Tibial nerve (tissue), 4 donors: ENCODE data around the gene GK. TPM values are rescaled to one million over a fixed set of nuclear protein-coding genes. Genes with fewer than 3 reads are reported as not detected.
A peak's percentile ranks its signal among the peaks of the same experiment; 100 is the strongest.

Source experiments
- DNase-seq, 2 donors: peaks; one replicate each; pipeline ENCODE4 v3.0.0-alpha.2; 2019; ENCODE audit warnings: low spot score in 2 of 2
- H3K27ac ChIP-seq, 4 donors: fragments of 200-600 bp; sonication (generic) in 3 of 4; one replicate each; pipeline ENCODE4 v1.5.1; 2017 to 2019; ENCODE audit warnings: mild to moderate bottlenecking in 1 of 4
- H3K27me3 ChIP-seq, 2 donors: fragments of 200-600 bp; sonication (generic) in 1 of 2; one replicate each; pipeline versions ENCODE4 v1.5.1 to v1.6.0; 2017 to 2019
- H3K36me3 ChIP-seq, 3 donors: fragments of 200-600 bp; sonication (generic); one replicate each; pipeline ENCODE4 v1.5.1; 2018 to 2019
- H3K4me1 ChIP-seq, 4 donors: fragments of 200-600 bp; sonication (generic) in 3 of 4; one replicate each; pipeline ENCODE4 v1.5.1; 2017 to 2019
- H3K4me3 ChIP-seq, 4 donors: fragments of 200-600 bp; sonication (generic) in 3 of 4; one replicate each; pipeline ENCODE4 v1.5.1; 2017 to 2019; ENCODE audit warnings: mild to moderate bottlenecking in 1 of 4, moderate library complexity in 1 of 4
- H3K9me3 ChIP-seq, 4 donors: fragments of 200-600 bp; sonication (generic) in 3 of 4; one replicate each; pipeline ENCODE4 v1.5.1; 2017 to 2019
- CTCF ChIP-seq, 5 experiments: fragments of 200-600 bp in 3 of 5; fragments of 450-650 bp in 2 of 5; sonication (generic) in 3 of 5; IDR thresholded peaks; one replicate each; pipeline ENCODE4 v1.5.1; 2016 to 2019; ENCODE audit warnings: antibody characterized with exemption in 5 of 5, mild to moderate bottlenecking in 3 of 5, moderate library complexity in 2 of 5
- EP300 ChIP-seq, 2 donors: sonication (generic); formaldehyde crosslinking; IDR thresholded peaks; one replicate each; pipeline ENCODE4 v1.6.1; 2017; ENCODE audit warnings: antibody characterized with exemption in 2 of 2, mild to moderate bottlenecking in 1 of 2
- POLR2A ChIP-seq, 2 donors: fragments of 450-650 bp; IDR thresholded peaks; one replicate each; pipeline ENCODE4 v1.6.1; 2017; ENCODE audit warnings: antibody characterized with exemption in 2 of 2, mild to moderate bottlenecking in 2 of 2, moderate library complexity in 2 of 2
- WGBS, 2 donors: methylation state at CpG; one replicate each; pipeline ENCODE4 v1.1.5; 2018; 5-methylcytosine and 5-hydroxymethylcytosine counted together
- total RNA-seq, 4 donors: library from RNA; depleted of rRNA; stranded (reverse); fragments of >200 nt; gene quantifications; one replicate each; pipeline ENCODE4 v1.1.0, GENCODE V29; 2016

The GK gene
- total RNA-seq, 4 donors from 2014 or later = 2.8 to 11.4 (median 5.6) TPM

DNA sequence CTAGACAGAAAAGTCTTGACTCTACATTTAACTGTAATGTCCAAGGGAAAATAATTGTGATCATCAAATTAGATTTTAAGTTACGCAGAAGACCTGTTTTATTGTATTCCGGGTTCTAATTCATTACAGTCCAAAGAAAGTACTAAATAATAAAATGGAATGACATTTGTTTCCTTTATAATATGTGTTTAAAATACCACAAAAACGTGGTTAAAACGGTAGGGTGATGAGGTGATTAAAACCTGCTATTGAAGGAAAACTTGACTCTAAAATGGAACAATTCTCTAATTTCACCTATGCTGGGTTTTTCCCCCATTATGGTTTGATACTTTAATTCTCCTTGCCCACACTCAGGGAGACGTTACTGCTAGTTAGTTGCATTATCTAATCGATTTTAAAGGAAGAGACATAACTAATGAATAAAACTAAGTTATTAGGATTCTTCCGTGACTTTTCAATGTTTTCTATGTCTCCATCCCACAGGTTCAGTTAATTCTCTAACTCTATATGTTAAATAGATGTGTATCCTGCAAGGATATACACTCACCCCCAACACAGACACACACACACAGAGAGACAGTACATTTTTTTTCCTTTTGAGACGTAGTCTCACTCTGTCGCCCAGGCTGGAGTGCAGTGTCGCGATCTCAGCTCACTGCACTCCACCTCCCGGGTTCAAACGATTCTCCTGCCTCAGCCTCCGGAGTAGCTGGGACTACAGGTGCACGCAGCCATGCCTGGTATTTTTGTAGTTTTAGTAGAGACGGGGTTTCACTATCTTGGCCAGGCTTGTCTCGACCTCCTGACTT is 80.8 kb downstream of the GK start:
- Histone ChIP-seq H3K9me3 (no peaks in the 10 kb centered on the region), H3K4me3 (no peak overlapping the region), H3K27ac (no peak overlapping the region), H3K4me1 (no peaks in the 10 kb centered on the region), H3K36me3 (no peaks in the 10 kb centered on the region), H3K27me3 (no peaks in the 10 kb centered on the region)
- no peak for TF ChIP-seq CTCF (IDR thresholded peaks at IDR 0.05)
- TF ChIP-seq EP300 (IDR thresholded peaks at IDR 0.05) = no peak
- no peak for TF ChIP-seq POLR2A (IDR thresholded peaks at IDR 0.05)
- no peak for DNase-seq
- 74% methylated on average over 15 to 17 of the region's 17 CpGs for WGBS, 2 donors

DNA sequence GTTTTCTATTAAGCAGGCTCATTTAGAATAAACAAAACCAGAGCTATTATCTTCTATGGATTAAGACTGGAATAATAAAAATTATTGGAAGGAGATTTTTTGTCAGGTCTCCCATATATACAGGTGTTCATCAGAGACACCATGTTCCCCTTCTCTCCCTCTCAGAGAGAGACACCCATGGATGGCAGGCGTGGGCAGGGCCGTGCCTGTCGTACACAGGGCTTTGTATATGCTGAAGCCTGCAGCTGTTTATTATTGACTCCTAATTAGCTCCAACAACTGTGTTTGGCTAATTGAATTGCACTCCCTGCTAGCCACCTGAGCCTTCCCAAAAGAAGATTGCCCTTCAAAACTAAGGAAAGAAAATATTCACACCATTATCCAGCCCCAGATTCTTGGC is 81.6 kb downstream of the GK start:
- H3K9me3 ChIP-seq = no peaks in the 10 kb centered on the region
- no peak overlapping the region for H3K4me3 ChIP-seq
- TF ChIP-seq EP300 (IDR thresholded peaks at IDR 0.05) (no peak), POLR2A (IDR thresholded peaks at IDR 0.05) (no peak), CTCF (IDR thresholded peaks at IDR 0.05) (no peak)
- no peak overlapping the region for H3K27ac ChIP-seq
- H3K36me3 ChIP-seq = no peaks in the 10 kb centered on the region
- DNase-seq = no peak
- WGBS, 2 donors = 48% methylated on average over 3 of the region's 3 CpGs; no CpG with 5 or more reads in 1 of the 2 donors
- no peaks in the 10 kb centered on the region for H3K4me1 ChIP-seq
- H3K27me3 ChIP-seq = no peaks in the 10 kb centered on the region

DNA sequence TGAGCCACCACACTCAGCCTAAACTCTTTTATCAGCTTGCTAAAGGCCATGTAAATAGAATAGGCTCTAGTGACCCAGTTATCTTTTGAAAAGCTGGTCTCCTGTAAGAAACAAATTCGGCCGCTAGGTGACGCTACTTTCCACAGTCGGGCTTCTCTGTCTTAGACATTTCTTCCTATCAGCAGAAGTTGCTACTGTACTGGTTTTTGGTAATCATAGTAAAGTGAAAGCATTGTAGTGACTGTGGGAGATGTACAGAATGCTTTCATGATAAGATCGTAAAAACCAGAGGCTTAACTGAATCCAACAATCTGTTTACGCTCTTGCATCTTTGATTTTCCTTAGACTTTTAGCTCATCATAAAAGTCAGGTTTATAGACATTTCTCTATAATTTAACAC is 82.6 kb downstream of the GK start:
- DNase-seq = peak; percentile 20 to 48

DNA sequence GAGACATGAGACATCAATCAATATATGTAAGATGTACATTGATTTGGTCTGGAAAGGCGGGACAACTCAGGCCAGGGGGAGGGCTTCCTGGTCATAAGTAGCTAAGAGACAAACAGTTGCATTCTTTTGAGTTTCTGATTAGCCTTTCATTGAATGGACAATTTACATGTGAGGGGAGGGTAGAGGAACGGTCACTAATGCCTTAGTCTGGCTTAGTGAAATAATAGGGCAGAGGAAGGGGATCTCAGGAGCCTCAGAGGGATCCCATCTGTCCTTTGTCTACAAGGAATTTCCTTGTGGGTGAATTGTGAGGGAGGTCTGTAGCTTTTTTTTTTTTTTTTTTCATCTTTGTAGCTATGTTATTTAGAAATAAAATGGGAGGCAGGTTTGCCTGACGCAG is 88.3 kb downstream of the GK start:
- 53 to 65% methylated on average over 3 of the region's 3 CpGs for WGBS, 2 donors
- no peaks in the 10 kb centered on the region for H3K9me3 ChIP-seq
- TF ChIP-seq EP300 (IDR thresholded peaks at IDR 0.05) (no peak), POLR2A (IDR thresholded peaks at IDR 0.05) (no peak), CTCF (IDR thresholded peaks at IDR 0.05) (no peak)
- no peaks in the 10 kb centered on the region for H3K36me3 ChIP-seq
- no peak overlapping the region for H3K27ac ChIP-seq
- no peaks in the 10 kb centered on the region for H3K27me3 ChIP-seq
- no peaks in the 10 kb centered on the region for H3K4me1 ChIP-seq
- H3K4me3 ChIP-seq = no peak overlapping the region
- DNase-seq = no peak

More for the DNA sequence above, 82.6 kb downstream of the GK start:
- H3K9me3 ChIP-seq = no peaks in the 10 kb centered on the region
- no peak overlapping the region for H3K4me3 ChIP-seq
- H3K27ac ChIP-seq = no peak overlapping the region
- peak; percentile 28 to 55 (median 42) for TF ChIP-seq CTCF (IDR thresholded peaks at IDR 0.05)
- TF ChIP-seq POLR2A (IDR thresholded peaks at IDR 0.05) = no peak
- 11 to 18% methylated on average over 6 of the region's 6 CpGs for WGBS, 2 donors
- no peaks in the 10 kb centered on the region for H3K27me3 ChIP-seq
- H3K4me1 ChIP-seq = no peaks in the 10 kb centered on the region
- H3K36me3 ChIP-seq = no peaks in the 10 kb centered on the region

GRCh38 chrX:30748342-30748960 is 95.2 kb downstream of the GK start:
- 78 to 79% methylated on average over 11 of the region's 11 CpGs for WGBS, 2 donors
- no peaks in the 10 kb centered on the region for H3K27me3 ChIP-seq
- H3K36me3 ChIP-seq = no peaks in the 10 kb centered on the region
- no peaks in the 10 kb centered on the region for H3K9me3 ChIP-seq
- no peak overlapping the region for H3K27ac ChIP-seq
- no peak for DNase-seq
- no peaks in the 10 kb centered on the region for H3K4me1 ChIP-seq
- TF ChIP-seq POLR2A (IDR thresholded peaks at IDR 0.05) (no peak), CTCF (IDR thresholded peaks at IDR 0.05) (no peak), EP300 (IDR thresholded peaks at IDR 0.05) (no peak)
- no peak overlapping the region for H3K4me3 ChIP-seq
